Measurements from ENCODE around the gene PPP1R26.

GRCh38 chr9:135513351-135513846, 33.8 kb downstream of the PPP1R26 start:
- TF ChIP-seq POLR2A (IDR thresholded peaks at IDR 0.05; ENCODE audit: low read length) = no peak
- TF ChIP-seq GATA1 (IDR thresholded peaks at IDR 0.05; ENCODE audit: low read depth, low read length) = no peak

Data from erythroblast (primary cell).